Measurements from ENCODE around the gene HOXB4. TPM values are rescaled to one million over a fixed set of nuclear protein-coding genes. Genes with fewer than 3 reads are reported as not detected.

The HOXB4 gene
- total and polyA plus RNA-seq, 10 of the 15 experiments (the other 5 are each of a cell fraction or from before 2014, with no cell fraction given): 0.35 to 5.8 (median 3.0) TPM

DNA sequence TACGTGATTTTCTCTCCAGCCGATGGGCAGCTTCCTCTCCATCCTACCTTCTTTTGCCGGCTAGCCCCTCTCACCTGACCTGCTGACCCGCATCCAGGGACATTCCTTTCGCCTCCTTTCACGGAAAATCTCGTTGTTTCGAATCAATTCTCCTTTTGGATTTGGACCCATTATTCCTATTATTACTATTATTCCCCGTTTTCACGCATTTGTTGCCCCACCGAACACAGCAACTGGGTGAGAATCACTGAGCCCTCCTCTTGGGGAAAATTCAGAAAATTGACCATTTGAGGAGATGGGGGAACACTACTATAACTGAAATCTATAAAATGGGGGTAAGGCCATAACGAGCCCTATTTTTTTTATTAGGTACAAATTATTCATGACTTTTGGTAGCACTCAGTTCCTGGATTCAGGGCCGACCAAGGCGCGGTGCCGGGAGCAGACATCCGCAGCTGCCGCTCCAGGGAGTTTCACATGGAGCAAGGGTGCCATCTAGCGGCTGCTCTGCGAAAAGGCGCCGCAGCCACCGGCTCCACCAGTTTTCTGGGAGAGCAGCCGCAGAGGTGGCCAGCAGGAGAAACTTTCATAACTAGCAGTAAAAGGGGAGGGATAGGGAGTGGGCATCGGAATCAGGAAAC is 40.2 kb upstream of the HOXB4 start (continued):
- TF ChIP-seq, protein P1, sequence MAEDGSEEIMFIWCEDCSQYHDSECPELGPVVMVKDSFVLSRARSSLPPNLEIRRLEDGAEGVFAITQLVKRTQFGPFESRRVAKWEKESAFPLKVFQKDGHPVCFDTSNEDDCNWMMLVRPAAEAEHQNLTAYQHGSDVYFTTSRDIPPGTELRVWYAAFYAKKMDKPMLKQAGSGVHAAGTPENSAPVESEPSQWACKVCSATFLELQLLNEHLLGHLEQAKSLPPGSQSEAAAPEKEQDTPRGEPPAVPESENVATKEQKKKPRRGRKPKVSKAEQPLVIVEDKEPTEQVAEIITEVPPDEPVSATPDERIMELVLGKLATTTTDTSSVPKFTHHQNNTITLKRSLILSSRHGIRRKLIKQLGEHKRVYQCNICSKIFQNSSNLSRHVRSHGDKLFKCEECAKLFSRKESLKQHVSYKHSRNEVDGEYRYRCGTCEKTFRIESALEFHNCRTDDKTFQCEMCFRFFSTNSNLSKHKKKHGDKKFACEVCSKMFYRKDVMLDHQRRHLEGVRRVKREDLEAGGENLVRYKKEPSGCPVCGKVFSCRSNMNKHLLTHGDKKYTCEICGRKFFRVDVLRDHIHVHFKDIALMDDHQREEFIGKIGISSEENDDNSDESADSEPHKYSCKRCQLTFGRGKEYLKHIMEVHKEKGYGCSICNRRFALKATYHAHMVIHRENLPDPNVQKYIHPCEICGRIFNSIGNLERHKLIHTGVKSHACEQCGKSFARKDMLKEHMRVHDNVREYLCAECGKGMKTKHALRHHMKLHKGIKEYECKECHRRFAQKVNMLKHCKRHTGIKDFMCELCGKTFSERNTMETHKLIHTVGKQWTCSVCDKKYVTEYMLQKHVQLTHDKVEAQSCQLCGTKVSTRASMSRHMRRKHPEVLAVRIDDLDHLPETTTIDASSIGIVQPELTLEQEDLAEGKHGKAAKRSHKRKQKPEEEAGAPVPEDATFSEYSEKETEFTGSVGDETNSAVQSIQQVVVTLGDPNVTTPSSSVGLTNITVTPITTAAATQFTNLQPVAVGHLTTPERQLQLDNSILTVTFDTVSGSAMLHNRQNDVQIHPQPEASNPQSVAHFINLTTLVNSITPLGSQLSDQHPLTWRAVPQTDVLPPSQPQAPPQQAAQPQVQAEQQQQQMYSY (CRISPR knock-in tag; IDR thresholded peaks at IDR 0.05): no peak
- peak; percentile 85 for TF ChIP-seq RAD21 (IDR thresholded peaks at IDR 0.05; ENCODE audit: insufficient read depth, low read depth, low read length)
- TF ChIP-seq GABPA (IDR thresholded peaks at IDR 0.05; ENCODE audit: low read depth): no peak
- TF ChIP-seq, protein P2, sequence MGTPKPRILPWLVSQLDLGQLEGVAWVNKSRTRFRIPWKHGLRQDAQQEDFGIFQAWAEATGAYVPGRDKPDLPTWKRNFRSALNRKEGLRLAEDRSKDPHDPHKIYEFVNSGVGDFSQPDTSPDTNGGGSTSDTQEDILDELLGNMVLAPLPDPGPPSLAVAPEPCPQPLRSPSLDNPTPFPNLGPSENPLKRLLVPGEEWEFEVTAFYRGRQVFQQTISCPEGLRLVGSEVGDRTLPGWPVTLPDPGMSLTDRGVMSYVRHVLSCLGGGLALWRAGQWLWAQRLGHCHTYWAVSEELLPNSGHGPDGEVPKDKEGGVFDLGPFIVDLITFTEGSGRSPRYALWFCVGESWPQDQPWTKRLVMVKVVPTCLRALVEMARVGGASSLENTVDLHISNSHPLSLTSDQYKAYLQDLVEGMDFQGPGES (IDR thresholded peaks at IDR 0.05): no peak
- peak; percentile 27; the same call in 1 of the 2 replicates for TF ChIP-seq RUNX3 (IDR thresholded peaks at IDR 0.05; ENCODE audit: low read length)
- TF ChIP-seq RELA (IDR thresholded peaks at IDR 0.05; ENCODE audit: borderline replicate concordance, partially characterized antibody): no peak
- TF ChIP-seq, protein P3, sequence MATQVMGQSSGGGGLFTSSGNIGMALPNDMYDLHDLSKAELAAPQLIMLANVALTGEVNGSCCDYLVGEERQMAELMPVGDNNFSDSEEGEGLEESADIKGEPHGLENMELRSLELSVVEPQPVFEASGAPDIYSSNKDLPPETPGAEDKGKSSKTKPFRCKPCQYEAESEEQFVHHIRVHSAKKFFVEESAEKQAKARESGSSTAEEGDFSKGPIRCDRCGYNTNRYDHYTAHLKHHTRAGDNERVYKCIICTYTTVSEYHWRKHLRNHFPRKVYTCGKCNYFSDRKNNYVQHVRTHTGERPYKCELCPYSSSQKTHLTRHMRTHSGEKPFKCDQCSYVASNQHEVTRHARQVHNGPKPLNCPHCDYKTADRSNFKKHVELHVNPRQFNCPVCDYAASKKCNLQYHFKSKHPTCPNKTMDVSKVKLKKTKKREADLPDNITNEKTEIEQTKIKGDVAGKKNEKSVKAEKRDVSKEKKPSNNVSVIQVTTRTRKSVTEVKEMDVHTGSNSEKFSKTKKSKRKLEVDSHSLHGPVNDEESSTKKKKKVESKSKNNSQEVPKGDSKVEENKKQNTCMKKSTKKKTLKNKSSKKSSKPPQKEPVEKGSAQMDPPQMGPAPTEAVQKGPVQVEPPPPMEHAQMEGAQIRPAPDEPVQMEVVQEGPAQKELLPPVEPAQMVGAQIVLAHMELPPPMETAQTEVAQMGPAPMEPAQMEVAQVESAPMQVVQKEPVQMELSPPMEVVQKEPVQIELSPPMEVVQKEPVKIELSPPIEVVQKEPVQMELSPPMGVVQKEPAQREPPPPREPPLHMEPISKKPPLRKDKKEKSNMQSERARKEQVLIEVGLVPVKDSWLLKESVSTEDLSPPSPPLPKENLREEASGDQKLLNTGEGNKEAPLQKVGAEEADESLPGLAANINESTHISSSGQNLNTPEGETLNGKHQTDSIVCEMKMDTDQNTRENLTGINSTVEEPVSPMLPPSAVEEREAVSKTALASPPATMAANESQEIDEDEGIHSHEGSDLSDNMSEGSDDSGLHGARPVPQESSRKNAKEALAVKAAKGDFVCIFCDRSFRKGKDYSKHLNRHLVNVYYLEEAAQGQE (IDR thresholded peaks at IDR 0.05; ENCODE audit: low read depth, low read length): no peak

Data from GM12878 (cell line).